NCI-H226 (cell line): ENCODE data around the gene KRTAP4-12.
"Not testable (repeated sequence)": the region's sequence is repeated elsewhere in the genome, so short reads cannot be mapped to it uniquely, and the experiment has no call there.

Source experiments
- DNase-seq: peaks from one replicate; pipeline ENCODE4 v3.0.0-alpha.2; 2015

Gene KRTAP4-12

DNA sequence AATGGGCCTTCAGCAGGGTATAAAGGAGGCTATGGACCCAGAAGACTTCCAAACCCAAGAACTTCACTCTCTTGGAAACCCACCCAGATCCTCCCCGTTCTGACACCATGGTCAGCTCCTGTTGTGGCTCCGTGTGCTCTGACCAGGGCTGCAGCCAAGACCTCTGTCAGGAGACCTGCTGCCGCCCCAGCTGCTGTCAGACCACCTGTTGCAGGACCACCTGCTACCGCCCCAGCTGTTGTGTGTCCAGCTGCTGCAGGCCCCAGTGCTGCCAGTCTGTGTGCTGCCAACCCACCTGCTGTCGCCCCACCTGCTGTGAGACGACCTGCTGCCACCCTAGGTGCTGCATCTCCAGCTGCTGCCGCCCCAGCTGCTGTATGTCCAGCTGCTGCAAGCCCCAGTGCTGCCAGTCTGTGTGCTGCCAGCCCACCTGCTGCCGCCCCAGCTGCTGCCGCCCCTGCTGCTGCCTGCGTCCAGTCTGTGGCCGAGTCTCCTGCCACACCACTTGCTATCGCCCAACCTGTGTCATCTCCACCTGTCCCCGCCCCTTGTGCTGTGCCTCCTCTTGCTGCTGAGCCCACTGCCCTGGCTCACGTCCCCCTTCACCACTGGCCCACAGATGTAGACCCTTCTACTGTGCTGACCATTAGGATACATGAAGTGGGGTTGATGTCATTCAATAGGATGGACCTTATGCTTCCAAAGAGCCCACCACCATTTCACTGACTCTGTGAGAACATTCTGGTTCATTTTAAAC is 39.7 kb downstream of the KRTAP4-12 start, which contains the start of gene KRTAP4-7:
KRTAP4-7 (plus strand) TSS at position 51 of the 757 bp plus-strand sequence; CDS start at position 108, 57 bp downstream.
- not testable (repeated sequence) for DNase-seq

DNA sequence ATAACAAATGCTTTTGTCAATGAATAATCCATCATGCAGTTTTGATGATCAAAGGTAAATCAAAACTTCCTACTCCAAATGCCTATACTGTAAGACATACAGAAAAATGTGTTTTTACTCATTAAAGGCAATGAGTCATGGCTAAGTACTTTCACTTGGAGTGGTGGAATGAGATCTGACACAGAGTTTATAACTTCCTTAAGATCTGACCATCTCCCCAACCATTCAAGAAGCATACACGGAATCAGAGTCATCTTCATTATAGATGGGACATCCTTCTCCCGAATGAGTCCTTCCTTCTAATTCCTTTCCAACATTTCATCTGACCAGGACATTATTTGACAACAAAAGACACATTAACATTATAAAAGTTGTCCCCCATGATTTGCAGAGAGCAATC is 40.6 kb downstream of the KRTAP4-12 start:
- not testable (repeated sequence) for DNase-seq

DNA sequence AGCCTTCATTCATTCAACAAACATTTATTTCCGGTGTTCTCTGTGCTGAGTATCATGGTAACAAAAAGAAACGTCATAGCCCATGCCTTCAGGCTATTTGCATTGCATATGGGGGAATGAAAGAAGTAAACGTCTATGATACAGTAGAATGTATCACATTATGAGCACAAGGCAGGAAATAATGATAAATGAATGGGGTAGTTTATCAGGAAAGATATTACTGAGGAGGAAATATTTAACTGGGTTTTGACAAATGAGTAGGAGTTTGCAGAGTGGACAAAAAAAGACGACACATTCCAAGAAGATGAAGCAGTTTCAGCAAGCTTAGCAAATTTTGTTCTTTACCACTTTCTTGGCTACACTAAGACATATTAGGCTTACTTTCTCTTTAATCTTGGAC is 41.4 kb downstream of the KRTAP4-12 start:
- peak; percentile 78 for DNase-seq

DNA sequence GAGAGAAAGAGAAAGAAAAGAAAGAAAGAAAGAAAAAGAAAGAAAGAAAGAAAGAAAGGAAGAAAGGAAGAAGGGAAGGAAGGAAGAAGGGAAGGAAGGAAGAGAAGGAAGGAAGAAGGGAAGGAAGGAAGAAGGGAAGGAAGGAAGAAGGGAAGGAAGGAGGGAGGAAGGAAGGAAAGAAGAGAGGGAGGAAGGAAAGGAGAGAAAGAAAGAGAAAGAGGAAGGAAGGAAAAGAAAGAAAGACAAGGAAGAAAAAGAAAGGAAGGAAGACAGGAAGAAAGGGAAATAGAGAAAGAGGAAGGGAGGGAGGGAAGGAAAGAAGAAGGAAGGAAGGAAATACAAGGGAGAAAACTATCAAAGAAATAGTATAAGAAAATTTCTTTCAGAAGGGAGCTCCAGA is 47.2 kb downstream of the KRTAP4-12 start:
- DNase-seq, result no peak

DNA sequence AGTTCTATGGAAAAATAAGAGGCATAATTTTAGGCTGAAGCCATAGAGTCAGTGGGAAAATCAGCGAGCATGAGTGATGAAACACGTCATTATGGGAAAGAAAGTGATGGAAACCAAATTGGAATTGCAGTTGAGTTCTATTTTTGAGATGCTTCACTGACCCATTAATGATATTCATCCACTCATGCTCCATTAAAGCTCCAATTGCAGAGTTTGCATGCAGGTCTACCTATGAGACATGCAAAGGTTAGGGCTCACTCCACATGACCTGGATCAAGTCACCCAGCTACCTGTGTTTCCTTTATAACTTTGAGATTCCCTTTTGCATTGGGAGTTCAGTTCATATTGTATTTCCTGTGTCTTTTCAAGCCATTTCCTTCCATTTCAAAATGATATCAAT is 50.3 kb downstream of the KRTAP4-12 start:
- DNase-seq, result no peak
